Activated B cell treated with CpG ODN at 0.5 μM for 24 hours (primary cell): ENCODE data around the gene GJC2. TPM values are rescaled to one million over a fixed set of nuclear protein-coding genes. Genes with fewer than 3 reads are reported as not detected.

Experiments used
- ATAC-seq: fragments of 200-7000 bp; cut with Tn5 transposase; one replicate; pipeline ENCODE4 v1.10.0; 2021; ENCODE audit warnings: low read depth, mild to moderate bottlenecking, moderate library complexity
- CTCF ChIA-PET: fragments of 350-600 bp; sonication (Branson Sonifier 250); formaldehyde crosslinking; loops from one replicate; lab custom pipeline; 2021; ENCODE audit warnings: antibody characterized with exemption; lab: Charles Lee
- POLR2A ChIA-PET: fragments of 350-600 bp; sonication (Branson Sonifier 250); formaldehyde crosslinking; loops from one replicate; lab custom pipeline; 2021; ENCODE audit warnings: antibody characterized with exemption; lab: Charles Lee
- DNase-seq: peaks from one replicate; pipeline ENCODE4 v3.0.0; 2022
- H3K27ac Mint-ChIP-seq: one replicate; pipeline ENCODE4 v1.8.0; 2020; ENCODE audit warnings: mixed read lengths
- H3K27me3 Mint-ChIP-seq: one replicate; pipeline ENCODE4 v1.8.0; 2021; ENCODE audit warnings: mixed read lengths
- H3K36me3 Mint-ChIP-seq: one replicate; pipeline ENCODE4 v1.8.0; 2021; ENCODE audit warnings: low read depth, mixed read lengths
- H3K4me1 Mint-ChIP-seq: one replicate; pipeline ENCODE4 v1.8.0; 2021; ENCODE audit warnings: mixed read lengths
- H3K4me3 Mint-ChIP-seq: one replicate; pipeline ENCODE4 v1.8.0; 2020; ENCODE audit warnings: mild to moderate bottlenecking, mixed read lengths
- H3K9me3 Mint-ChIP-seq: one replicate; pipeline ENCODE4 v1.8.0; 2020; ENCODE audit warnings: mixed read lengths
- CTCF ChIP-seq: fragments of 200-600 bp; IDR thresholded peaks from one replicate; pipeline ENCODE4 v1.8.0; 2022; ENCODE audit warnings: antibody characterized with exemption, mild to moderate bottlenecking
- intact Hi-C: fragments of 100-400 bp; cut with micrococcal nuclease; formaldehyde crosslinking; loops from one replicate; pipeline ENCODE4 v1.15.1; 2024
- total RNA-seq: library from RNA; stranded (reverse); gene quantifications from 2 replicates; pipeline ENCODE4 v1.2.3, GENCODE V29; 2022

GJC2 gene
- total RNA-seq, 1 donor from 2014 or later = 0.35 TPM

GRCh38 chr1:228163007-228163753 is 13.4 kb downstream of the GJC2 start:
- DNase-seq (no peak), ATAC-seq (no peak)
- H3K27ac Mint-ChIP-seq = no peak overlapping the region
- no peaks in the 10 kb centered on the region for H3K36me3 Mint-ChIP-seq
- ChIA-PET CTCF (no interaction called here), POLR2A (interaction anchor here (6.0 kb wide), 1 partner anchor 24 kb away, joined by 134 read pairs; the partner anchor contains the start of gene GUK1)
- H3K27me3 Mint-ChIP-seq = no peaks in the 10 kb centered on the region
- TF ChIP-seq CTCF = no peak
- peaks cover 26% of the 10 kb centered on the region for H3K4me1 Mint-ChIP-seq
- intact Hi-C loops = no loop called here
- no peaks in the 10 kb centered on the region for H3K9me3 Mint-ChIP-seq
- no peak overlapping the region for H3K4me3 Mint-ChIP-seq

- intact Hi-C loops = no loop called here
- DNase-seq (no peak), ATAC-seq (no peak)
- Mint-ChIP-seq H3K27me3 (no peaks in the 10 kb centered on the region), H3K36me3 (peaks cover 5% of the 10 kb centered on the region), H3K4me3 (peak overlapping the region; percentile 65), H3K27ac (peak overlapping the region; percentile 82), H3K9me3 (no peaks in the 10 kb centered on the region), H3K4me1 (peaks cover 27% of the 10 kb centered on the region)
- TF ChIP-seq CTCF = no peak
- POLR2A ChIA-PET = interaction anchor here (0.5 to 6.0 kb wide), 4 partner anchors 21 to 323 kb away, joined by 4 to 134 read pairs (median 12); partner anchors contain the start of genes GUK1, RNF187 and TRIM11
- CTCF ChIA-PET = interaction anchor here (1.5 to 2.6 kb wide), 2 partner anchors 21 to 23 kb away, joined by 4 to 12 read pairs; partner anchors contain the start of gene GUK1
Observed at GRCh38 chr1:228163776-228164519, 14.2 kb downstream of the GJC2 start.

- no peak for TF ChIP-seq CTCF
- Mint-ChIP-seq H3K27me3 (no peaks in the 10 kb centered on the region), H3K4me3 (peak overlapping the region; percentile 90), H3K36me3 (peaks cover 5% of the 10 kb centered on the region), H3K9me3 (no peaks in the 10 kb centered on the region), H3K4me1 (peaks cover 29% of the 10 kb centered on the region), H3K27ac (peak overlapping the region; percentile 94)
- DNase-seq = no peak
- ChIA-PET POLR2A (interaction anchor here (0.5 to 6.0 kb wide), 27 partner anchors 9 to 1945 kb away, joined by 3 to 134 read pairs (median 6); partner anchors contain the start of genes ARF1, GUK1, JMJD4 and MRPL55), CTCF (interaction anchor here (0.5 to 2.6 kb wide), 7 partner anchors 22 to 350 kb away, joined by 3 to 20 read pairs (median 3); partner anchors contain the start of genes GUK1 and WNT3A)
- ATAC-seq = no peak
- intact Hi-C loops = loop anchor here (1.0 to 5.0 kb wide), 8 partner anchors 24 to 1757 kb away; partner anchors contain the start of genes C1orf35, COQ8A, GUK1 and MRPL55
Observed at GRCh38 chr1:228164561-228165371, 15.0 kb downstream of the GJC2 start.

DNA sequence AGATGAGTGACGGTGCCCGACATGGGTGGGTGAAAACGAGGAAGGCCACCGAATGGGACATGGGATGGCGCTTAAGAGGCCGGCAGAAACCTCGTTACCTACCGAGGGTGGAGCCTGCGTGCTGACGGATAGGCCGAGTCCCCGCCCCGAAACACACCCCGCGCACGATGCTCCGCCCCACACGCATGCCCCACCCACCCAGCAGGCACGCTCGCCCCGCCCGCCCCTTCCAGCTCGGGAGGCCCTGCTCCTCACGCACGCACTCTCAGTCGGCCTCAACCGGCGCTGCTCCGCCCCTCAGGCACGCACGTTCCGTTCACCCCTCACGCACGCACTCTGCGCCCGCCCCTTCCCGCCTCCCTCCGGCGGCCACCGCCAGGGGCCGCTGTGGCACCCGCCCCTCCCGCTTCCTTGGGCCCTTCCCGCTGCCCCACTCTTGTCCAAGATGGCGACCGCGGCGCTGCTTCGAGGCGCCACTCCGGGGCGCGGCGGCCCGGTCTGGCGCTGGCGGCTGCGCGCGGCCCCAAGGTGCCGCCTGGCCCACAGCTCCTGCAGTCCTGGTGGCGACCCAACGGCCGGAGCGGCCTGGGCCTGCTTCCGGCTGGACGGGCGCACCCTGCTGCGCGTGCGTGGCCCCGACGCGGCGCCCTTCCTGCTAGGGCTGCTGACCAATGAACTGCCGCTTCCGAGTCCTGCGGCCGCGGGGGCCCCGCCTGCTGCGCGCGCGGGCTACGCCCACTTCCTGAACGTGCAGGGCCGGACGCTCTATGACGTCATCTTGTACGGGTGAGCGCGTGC is 15.8 kb downstream of the GJC2 start, which contains the start of gene IBA57:
IBA57 (plus strand) TSS at position 433 of the 798 bp plus-strand sequence; CDS start at position 446, 13 bp downstream.
- ChIA-PET CTCF (interaction anchor here (0.5 to 2.7 kb wide), 11 partner anchors 23 to 349 kb away, joined by 3 to 27 read pairs (median 4); partner anchors contain the start of genes GUK1 and WNT3A), POLR2A (interaction anchor here (0.6 to 6.0 kb wide), 29 partner anchors 9 to 1944 kb away, joined by 3 to 134 read pairs (median 6); partner anchors contain the start of genes ARF1, GUK1, JMJD4 and MRPL55)
- H3K36me3 Mint-ChIP-seq = peaks cover 7% of the 10 kb centered on the region
- peak; percentile 100 for DNase-seq
- peak within 1 kb of the TSS; percentile 90 for H3K4me3 Mint-ChIP-seq
- TF ChIP-seq CTCF = no peak
- ATAC-seq = peak; percentile 85
- H3K27ac Mint-ChIP-seq = peak within 1 kb of the TSS; percentile 94
- peaks cover 29% of the 10 kb centered on the region for H3K4me1 Mint-ChIP-seq
- no peaks in the 10 kb centered on the region for H3K9me3 Mint-ChIP-seq
- no peaks in the 10 kb centered on the region for H3K27me3 Mint-ChIP-seq
- intact Hi-C loops = loop anchor here (1.0 to 5.0 kb wide), 16 partner anchors 9 to 1758 kb away; partner anchors contain the start of genes ARF1, C1orf35, COQ8A and GUK1
